B cell (primary cell): Measurements from ENCODE around the gene SRXN1.

Experiments
- CTCF ChIP-seq: fragments of 200-600 bp; IDR thresholded peaks from one replicate; pipeline ENCODE4 v1.8.0; 2022; ENCODE audit warnings: antibody characterized with exemption, mild to moderate bottlenecking
- EZH2 ChIP-seq: IDR thresholded peaks from 2 replicates; pipeline ENCODE4 v1.6.1; 2012; ENCODE audit warnings: borderline replicate concordance, low read depth, mild to moderate bottlenecking, moderate library complexity, low read length; ENCODE audit not compliant: insufficient read depth, poor library complexity, severe bottlenecking

- TF ChIP-seq CTCF (no peak), EZH2 (no peak)
These were observed 1.4 kb upstream of the SRXN1 start for GRCh38 chr20:654417-654750.
